ENCODE results near the gene HOXD1.

Gene HOXD1

DNA sequence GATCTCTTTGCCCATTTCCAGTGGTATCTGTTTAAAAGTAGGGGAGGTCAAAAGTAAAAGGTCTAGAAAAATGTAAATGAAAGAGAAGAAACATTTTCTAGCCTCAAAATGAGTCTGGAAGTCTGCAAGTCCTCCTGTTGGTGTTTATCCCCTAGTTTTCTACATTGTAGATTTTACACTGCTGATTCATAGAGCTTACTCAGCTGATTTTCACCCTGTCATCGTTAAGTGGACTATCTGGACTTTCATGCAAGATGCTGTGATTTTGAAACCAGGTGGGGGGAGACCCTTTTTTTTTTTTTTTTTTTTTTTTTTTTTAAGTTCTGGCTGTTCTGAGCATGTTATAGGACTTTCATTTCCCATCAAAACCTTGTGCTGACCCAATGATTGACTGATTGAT, 21.1 kb upstream of the HOXD1 start:
- DNase-seq: no peak

DNA sequence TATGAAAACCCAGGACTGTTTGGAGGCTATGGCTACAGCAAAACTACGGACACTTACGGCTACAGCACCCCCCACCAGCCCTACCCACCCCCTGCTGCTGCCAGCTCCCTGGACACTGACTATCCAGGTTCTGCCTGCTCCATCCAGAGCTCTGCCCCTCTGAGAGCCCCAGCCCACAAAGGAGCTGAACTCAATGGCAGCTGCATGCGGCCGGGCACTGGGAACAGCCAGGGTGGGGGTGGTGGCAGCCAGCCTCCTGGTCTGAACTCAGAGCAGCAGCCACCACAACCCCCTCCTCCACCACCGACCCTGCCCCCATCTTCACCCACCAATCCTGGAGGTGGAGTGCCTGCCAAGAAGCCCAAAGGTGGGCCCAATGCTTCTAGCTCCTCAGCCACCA, 19.3 kb upstream of the HOXD1 start:
- DNase-seq: no peak

DNA sequence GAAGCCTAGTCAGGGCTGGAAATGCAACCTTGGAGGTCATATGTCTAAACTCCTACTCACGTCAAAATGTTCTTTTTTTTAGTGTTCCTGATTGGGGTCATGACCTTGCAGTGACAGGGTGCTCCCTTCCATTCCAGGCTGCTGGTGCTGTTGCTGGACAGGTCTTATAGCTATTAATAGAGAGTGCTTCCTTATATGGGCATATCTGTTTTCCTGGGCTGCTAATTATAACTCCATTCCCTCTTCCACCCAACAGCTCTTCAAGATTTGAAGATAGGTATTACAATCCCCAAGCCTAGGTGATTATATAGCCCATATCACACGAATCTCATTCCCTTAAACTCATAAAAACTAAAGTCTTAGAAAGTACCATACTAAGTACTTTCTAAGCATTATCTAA, 18.8 kb upstream of the HOXD1 start:
- DNase-seq: no peak

DNA sequence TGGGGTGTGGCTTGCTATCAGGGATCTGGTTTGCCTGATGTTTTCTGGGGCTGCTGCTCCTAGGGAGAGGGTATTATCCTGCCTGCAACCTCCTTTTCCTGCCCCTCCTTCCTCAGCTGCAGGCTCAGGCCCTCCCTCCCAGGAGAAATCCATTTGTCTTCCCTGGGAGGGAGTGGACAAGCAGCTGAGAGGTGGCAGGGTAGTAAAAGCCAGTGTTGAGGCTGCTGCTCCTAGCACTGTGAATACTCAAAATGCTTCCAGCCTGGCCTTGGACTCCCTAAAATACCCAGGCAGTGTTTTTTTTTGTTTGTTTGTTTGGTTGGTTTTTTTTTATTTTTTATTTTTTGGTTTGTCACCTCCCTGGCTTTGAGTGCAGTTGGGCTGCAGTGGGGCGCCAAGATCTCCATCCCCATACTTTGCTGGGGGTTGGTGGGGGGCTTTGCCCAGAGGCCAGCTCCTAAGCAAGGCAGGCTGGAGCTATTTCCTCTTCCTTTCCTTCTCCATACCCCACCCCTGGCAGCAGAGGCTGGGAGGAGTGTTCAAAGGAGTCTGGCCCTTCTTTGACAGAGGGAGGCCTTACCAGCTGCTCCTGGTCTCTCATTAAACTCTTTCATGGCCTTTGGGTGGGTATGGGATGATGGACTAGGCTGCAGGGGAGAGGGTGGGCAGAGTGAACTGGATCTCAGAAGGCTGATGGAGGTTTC, 17.7 kb upstream of the HOXD1 start:
- no peak for DNase-seq

DNA sequence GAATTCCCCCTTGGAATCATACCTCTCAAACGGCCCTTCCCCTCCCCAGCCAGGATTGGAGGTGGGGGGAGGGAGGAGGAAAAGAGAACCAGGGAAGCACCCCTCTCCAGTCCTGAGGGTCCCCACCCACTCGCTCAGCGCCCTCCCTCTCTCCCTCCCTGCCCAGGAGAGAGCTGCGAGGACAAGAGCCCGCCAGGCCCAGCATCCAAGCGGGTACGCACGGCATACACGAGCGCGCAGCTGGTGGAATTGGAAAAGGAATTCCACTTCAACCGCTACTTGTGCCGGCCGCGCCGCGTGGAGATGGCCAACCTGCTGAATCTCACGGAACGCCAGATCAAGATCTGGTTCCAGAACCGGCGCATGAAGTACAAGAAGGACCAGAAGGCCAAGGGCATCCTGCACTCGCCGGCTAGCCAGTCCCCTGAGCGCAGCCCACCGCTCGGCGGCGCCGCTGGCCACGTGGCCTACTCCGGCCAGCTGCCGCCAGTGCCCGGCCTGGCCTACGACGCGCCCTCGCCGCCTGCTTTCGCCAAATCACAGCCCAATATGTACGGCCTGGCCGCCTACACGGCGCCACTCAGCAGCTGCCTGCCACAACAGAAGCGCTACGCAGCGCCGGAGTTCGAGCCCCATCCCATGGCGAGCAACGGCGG, 17.0 kb upstream of the HOXD1 start:
- DNase-seq: no peak

DNA sequence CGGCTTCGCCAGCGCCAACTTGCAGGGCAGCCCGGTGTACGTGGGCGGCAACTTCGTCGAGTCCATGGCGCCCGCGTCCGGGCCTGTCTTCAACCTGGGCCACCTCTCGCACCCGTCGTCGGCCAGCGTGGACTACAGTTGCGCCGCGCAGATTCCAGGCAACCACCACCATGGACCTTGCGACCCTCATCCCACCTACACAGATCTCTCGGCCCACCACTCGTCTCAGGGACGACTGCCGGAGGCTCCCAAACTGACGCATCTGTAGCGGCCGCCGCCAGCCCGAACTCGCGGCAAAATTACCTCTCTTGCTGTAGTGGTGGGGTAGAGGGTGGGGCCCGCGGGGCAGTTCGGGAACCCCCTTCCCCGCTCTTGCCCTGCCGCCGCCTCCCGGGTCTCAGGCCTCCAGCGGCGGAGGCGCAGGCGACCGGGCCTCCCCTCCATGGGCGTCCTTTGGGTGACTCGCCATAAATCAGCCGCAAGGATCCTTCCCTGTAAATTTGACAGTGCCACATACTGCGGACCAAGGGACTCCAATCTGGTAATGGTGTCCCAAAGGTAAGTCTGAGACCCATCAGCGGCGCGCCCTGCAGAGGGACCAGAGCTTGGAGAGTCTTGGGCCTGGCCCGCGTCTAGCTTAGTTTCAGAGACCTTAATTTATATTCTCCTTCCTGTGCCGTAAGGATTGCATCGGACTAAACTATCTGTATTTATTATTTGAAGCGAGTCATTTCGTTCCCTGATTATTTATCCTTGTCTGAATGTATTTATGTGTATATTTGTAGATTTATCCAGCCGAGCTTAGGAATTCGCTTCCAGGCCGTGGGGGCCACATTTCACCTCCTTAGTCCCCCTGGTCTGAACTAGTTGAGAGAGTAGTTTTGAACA, 16.2 kb upstream of the HOXD1 start:
- DNase-seq: no peak

DNA sequence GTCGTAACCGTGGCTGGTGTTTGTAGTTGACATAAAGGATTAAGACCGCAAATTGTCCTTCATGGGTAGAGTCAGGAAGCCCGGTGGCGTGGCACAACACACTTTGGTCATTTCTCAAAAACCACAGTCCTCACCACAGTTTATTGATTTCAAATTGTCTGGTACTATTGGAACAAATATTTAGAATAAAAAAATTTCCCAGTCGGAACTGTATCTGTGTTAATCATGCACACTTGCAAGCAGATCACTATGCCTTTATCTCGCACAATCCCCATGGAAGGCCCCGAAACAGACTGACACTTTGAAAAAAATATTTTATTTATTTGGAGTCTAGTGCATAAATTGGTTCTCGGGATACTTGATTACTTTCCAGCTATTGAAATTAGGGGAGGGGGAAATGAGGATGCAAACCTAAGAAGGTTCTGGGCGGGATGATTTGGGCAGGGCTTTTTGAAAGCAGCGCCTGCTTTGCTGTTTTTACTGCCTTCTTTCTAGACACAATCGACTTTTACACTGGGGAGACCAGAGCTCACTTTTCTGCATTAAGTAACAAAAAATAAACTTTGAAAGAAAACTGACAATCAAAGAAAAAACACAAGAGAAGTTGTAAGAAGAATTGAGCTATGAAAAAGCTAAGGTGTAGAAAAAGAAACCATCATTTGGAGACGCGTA, 15.4 kb upstream of the HOXD1 start:
- DNase-seq: no peak

DNA sequence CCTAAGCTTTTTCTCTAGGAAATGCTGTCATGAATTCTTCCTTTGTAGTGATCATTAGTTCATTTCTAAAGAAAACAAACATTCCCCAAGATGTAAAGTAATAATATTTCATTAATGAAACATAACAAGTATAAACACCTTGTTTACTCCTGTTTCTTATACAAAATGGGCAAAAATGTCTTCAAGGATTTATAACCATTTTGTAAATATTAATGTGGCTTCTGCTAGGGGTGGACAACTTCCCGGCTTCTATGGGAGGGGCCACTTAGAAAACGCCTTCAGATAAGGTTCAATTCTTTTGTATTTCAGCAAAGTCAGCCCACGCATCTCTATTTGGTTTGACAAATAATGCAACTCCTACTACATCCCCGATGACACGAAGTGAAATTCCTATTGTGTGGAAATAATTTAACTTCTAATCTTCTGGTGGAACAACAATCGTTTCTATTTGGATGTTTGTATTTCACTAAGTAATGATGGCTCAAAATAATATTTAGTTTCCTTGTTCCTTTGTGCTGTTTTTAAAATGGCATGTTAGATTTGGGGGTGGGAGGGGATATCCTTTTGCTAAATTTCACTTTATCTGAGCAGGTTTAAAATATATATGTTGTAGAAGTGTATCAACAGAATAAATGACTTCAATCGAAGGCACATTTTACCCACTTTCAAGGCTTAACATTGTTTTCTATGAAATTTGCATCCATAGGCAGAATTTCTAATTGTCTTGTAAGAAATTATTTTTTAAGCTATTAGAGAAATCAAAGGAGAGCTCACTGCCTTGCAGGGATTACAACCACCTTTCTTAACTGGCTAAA, 14.7 kb upstream of the HOXD1 start:
- no peak for DNase-seq

DNA sequence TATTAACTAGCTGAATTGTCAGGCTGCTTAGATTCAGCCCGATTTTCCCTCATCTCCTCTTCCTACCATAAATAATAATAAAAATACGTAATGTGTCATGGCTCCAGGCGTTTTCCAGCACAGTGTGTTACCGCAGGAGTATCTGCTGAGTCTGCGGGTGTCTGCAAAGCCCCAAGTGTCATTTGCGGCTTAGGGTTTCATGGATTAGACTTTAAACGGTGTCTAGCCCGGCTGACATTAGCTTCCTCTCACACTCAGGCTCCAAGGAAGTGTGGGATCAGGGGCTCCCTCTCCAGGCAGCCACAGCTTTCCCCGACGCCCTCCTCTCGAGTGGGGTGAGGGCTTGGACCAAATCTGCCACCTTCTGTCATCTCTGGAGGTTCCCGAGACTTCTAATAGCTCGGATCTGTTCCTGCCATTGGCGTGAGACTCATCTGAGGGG, 14.1 kb upstream of the HOXD1 start:
- DNase-seq: no peak

DNA sequence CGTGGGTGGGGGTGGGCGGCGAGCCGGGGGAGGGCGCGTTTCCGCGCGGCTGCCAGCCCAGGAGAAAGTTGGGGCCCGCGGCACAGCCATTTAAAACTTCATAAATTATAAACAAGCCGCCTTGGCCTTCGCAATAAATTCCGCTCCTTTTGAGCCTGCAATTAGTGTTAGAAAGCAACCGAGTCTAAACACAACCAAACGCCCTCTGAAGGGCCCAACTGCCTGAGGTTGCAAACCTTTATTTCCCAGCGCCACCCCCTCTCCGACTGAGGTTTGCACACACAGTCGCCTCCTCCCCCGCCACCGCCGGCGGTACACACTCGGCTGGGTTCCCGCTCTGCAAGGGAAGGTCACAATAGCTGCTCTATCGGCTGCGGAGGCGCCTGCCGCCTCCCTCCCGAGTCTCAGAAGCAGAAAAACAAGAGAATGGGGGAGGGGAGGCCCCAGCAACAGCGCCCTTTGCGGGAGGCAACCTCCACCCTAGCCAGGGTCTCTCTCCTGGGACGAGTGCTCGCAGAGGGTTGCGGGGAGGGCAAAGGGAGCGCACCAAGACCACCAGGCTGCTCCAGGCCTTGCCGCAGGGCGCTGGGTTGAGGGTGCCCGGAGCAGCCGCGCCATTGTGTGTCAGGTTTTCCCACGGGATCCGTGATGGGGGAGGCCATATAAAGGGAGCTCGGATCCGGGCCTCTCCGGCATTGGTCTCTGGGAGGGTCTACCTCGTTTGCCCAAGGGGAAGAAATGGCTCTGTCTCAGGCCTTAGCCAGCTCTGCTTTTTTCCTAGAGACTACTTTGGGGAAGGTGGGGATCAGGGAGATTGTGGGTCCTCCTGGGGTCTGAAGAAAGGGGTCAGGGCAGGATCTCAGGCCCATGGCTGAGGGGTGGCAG, 13.4 kb upstream of the HOXD1 start:
- no peak for DNase-seq

DNA sequence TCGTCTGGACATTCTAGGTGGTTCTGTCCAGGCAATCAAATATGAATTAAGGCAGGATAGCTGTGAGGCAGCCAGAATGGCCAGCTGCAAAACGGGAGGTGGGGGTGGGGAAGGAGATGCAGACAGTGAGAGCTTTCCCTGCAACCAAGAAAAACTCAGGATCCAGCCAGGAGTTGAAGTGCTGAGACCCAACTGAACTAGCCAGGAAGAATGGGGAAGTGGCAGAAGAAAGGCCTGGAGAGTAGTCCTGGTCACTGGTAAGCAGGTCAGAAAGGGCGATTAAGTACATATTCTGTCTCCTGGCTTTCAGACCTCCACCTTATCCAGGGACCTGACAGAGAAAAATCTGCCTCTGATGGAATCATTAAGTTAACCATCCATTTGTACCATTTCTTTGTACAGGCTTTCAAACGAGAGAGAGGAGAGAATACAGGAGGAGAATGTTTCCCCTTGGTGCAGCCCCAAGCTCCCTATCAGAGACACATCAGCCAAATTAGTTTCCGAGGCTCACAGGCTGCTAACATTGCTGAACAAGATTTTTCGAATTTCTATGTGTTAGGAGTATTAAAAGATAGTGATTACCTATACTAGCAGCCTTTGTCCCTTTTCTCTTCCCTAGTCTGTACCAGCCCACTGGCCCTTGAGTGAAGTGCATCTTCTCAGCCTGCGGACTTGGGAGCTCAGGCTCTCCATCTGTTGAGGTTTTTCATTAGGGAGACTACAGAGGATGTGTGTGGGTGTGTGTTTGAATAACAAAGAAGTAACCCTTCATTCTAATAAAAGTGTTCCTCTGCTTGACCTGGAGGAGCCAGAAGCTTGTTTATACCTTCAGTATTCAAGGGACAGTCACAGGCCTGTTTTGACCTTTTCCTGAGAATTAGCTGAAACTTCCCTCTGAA, 12.5 kb upstream of the HOXD1 start:
- no peak for DNase-seq

DNA sequence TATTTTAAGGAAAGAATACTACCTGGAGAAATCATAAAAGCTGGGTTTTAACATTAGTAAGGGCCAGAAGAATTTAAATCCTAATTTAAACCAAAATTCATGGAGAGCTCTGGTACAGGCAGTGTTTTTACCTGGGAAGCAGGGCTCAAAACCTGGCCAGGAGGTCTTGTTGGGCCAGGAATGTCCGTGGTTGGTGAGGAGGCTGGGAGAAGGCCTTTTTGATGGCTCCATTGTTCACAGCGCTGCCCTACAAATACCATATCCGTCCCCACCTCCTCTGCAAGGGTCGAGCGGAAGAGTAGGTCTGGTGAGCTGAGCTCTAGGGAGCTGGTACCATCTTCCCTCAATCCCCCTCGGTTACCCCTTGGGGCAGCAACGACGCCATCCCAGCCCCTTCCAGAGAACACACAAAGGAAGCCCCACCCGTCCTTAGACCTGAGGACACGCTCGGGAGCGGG, 10.9 kb upstream of the HOXD1 start:
- peak; percentile 23 for DNase-seq

DNA sequence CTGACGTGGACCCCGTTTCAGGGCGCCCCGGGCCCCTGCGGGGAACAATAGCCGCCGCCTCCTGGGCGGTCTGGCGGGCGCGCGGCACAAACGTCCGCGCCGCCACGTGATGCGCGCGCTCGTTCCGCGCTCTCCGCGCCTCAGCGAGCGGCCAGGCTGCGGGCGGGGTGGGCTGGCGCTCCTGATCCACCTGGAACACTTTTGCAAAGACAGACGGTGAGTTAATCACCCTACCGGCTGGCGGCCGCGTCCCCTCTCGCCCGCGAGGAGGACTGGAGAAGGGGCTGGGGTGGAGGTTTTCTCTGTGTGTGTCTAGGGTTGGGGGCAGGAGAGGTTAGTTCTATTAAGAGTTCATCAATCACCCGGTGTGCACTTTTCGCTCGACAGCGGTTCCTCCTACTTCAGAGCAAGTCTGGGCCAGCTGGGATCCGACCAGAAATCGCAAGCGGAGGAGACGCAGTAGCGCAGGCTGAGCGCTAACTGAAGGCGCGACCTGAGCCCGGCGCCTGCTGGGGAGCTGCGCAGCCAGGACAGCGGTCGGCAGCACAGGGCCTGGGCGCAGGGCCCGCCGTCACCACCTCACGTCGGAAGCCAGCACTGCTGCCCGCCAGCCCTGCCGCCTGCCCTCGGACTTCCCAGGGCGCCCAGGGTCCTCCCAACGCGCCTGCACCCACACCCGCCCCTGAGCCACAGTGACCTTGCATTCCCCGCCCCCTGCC, 10.3 kb upstream of the HOXD1 start:
- DNase-seq: peak; percentile 51

DNA sequence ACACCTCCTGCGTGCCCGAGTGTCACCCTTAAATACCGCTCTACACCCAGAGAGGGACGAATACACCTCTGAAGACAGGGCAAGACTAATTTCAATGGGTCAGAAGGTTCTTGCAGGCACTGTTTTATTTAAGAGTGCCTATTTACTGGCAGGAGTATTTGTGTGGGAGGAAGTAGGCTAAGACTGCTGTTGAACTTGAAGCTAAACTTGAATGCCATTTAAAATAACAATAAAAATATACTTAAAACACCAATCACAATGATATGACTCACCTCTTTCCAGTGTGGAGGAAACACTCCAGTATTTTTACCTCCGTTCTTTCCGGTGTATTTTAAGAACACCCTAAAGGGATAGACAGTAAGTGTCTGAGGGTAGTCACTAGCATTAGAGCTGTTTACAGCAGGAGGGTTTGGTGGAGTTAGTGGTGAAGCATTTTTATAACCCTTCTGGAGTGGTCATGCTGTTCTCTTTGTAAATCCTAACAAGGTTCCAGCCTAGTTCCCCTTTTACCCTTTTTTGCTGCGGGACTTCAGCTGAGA, 9.6 kb upstream of the HOXD1 start:
- DNase-seq: no peak

DNA sequence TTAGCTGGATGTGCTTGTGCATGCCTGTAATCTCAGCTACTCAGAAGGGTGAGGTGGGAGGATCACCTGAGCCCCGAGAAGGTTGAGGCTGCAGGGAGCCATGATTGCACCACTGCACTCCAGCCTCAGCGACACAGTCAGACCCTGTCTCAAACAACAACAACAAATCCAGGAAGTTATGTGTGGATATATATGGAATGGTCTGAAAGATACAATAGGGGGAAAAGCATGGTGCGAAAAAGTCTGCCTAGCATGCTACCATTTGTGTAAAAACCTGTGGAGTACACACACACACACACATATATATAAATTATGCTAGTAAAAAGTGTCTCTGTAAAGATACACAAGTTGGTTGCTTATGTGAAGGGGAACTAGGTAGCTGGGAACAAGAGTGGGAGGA, 6.9 kb upstream of the HOXD1 start:
- no peak for DNase-seq

DNA sequence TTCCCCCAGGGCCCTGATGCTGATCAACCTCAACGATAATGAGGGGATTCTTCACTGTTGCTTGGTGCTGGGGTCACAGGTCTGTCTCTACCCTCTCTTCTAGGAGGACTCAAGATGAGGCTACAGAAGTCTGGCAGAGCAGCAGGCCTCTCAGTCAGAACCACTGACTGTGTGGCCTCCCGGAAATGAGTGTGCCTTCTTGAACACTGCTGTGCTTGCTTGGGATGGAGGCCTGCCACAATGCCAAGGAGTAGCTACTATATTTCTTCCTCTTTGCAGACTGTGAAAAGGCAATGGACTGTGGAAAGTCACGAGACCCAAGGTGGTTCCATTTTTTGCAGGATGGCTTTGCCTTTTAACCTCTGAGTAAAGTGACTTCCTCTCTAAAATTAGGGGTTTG, 5.8 kb upstream of the HOXD1 start:
- no peak for DNase-seq

DNA sequence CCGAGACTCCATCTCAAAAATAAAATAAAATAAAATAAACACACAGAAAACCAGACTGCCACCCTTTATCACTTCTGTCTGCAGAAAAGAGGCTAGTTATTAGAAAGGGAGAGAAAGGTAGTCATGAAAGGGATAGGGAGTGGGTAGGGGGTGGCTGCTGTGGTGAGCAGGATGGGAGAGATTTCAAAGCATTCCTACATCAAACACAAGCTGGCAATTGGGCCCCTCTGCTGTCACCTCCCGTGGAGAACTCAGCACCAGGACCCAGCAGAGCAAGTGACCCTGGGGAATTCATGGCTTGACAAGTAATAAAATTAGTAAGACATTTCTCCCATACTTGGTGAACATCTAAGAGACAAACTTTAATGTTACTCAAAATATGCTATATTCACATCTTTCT, 3.7 kb upstream of the HOXD1 start:
- DNase-seq: no peak

DNA sequence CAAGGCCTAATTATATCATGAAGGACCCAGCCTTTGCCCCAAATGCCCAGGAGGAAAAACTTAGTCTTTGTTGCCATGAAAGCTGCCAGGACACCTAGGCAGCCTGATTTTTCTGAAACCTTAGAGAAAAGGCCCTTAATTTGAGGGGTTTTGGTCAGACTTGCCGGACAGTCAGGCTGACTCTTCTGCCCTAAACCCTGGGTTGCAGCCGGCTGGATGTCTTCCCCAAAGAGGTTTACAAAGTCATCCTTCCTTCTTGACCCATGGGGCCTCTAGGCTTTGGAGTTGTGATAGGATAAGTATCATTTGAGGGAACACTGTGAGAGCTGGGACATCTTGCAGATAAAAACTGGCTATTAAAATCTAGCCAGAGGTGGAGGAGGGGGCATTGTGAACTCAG, 2.4 kb upstream of the HOXD1 start:
- no peak for DNase-seq
